Endothelial cell of umbilical vein (primary cell): ENCODE measurements around the gene ZNF276. TPM values are rescaled to one million over a fixed set of nuclear protein-coding genes. Genes with fewer than 3 reads are reported as not detected.

Experiments
- BruUV-seq: library from RNA; stranded (reverse); fragments of 400-500 nt; replicated peaks from 2 replicates; lab custom pipeline; 2021; lab: Mats Ljungman, UMichigan
- CTCF ChIA-PET: fragments of 300-600, 350-600 bp; sonication (Branson Sonifier 250); formaldehyde crosslinking; loops from one replicate; lab custom pipeline; 2021; ENCODE audit warnings: antibody characterized with exemption, inconsistent platforms; lab: Charles Lee
- POLR2A ChIA-PET: fragments of 300-600, 350-600 bp; sonication (Branson Sonifier 250); formaldehyde crosslinking; loops from one replicate; lab custom pipeline; 2021; ENCODE audit warnings: antibody characterized with exemption, inconsistent platforms; lab: Charles Lee
- DNase-seq: peaks from one replicate; pipeline ENCODE4 v3.0.0-alpha.2; 2011; ENCODE audit warnings: low read depth, low spot score
- FAIRE-seq: peaks from 2 replicates; lab custom pipeline; 2011; peaks lifted over from hg19 to GRCh38; lab: Jason Lieb, UNC
- H2AFZ ChIP-seq: 2 replicates; pipeline ENCODE4 v1.6.0; 2012; ENCODE audit warnings: low read depth, low read length, control low read depth, inconsistent platforms
- H3K27ac ChIP-seq: 2 replicates; pipeline ENCODE4 v1.5.1; 2011; ENCODE audit warnings: low read depth, mild to moderate bottlenecking, control low read depth, low read length, moderate library complexity; ENCODE audit not compliant: insufficient read depth
- H3K27me3 ChIP-seq, 2 experiments: 2 replicates each; pipeline versions ENCODE4 v1.6.0 to v1.6.1; 2011; ENCODE audit warnings: low read length in 2 of 2, mixed read lengths in 1 of 2; ENCODE audit not compliant: control insufficient read depth in 2 of 2, insufficient read depth in 2 of 2
- H3K36me3 ChIP-seq, 2 experiments: 2 replicates in 1 of 2; 3 replicates in 1 of 2; pipeline ENCODE4 v1.5.1; 2011; ENCODE audit warnings: low read length in 2 of 2, mild to moderate bottlenecking in 1 of 2, moderate library complexity in 1 of 2; ENCODE audit not compliant: control insufficient read depth in 2 of 2, insufficient read depth in 2 of 2; ENCODE audit errors: extremely low read depth in 1 of 2
- H3K4me1 ChIP-seq: 3 replicates; pipeline ENCODE4 v1.5.1; 2011; ENCODE audit warnings: mild to moderate bottlenecking, low read length; ENCODE audit not compliant: control insufficient read depth, insufficient read depth; ENCODE audit errors: extremely low read depth
- H3K4me2 ChIP-seq: 2 replicates; pipeline ENCODE4 v1.6.1; 2011; ENCODE audit warnings: low read length, control low read depth, mixed read lengths; ENCODE audit not compliant: insufficient read depth
- H3K4me3 ChIP-seq, 3 experiments: fragments of 200-600 bp in 1 of 3; sonication (generic), shearing (Covaris generic) in 1 of 3; replicated peaks in 1 of 3; 2 replicates each; pipeline ENCODE4 v1.5.1; 2011 to 2016; ENCODE audit warnings: control low read depth in 3 of 3, low read length in 3 of 3, mild to moderate bottlenecking in 2 of 3, inconsistent platforms in 1 of 3, low read depth in 1 of 3, moderate library complexity in 1 of 3; ENCODE audit not compliant: insufficient read depth in 1 of 3
- H3K79me2 ChIP-seq: 2 replicates; pipeline ENCODE4 v1.6.0; 2012; ENCODE audit warnings: low read length, inconsistent platforms; ENCODE audit not compliant: control insufficient read depth, insufficient read depth
- H3K9ac ChIP-seq: replicated peaks from 2 replicates; pipeline ENCODE3; 2011; ENCODE audit warnings: low read length, control low read depth; ENCODE audit not compliant: insufficient read depth; ENCODE audit errors: extremely low read depth
- H3K9me1 ChIP-seq: replicated peaks from 3 replicates; pipeline ENCODE4 v1.6.0; 2011; ENCODE audit warnings: mild to moderate bottlenecking, low read length; ENCODE audit not compliant: control insufficient read depth, insufficient read depth; ENCODE audit errors: extremely low read depth
- H3K9me3 ChIP-seq: replicated peaks from 2 replicates; pipeline ENCODE4 v1.5.1; 2012; ENCODE audit warnings: low read length, inconsistent platforms; ENCODE audit not compliant: control insufficient read depth, insufficient read depth
- H4K20me1 ChIP-seq: replicated peaks from 2 replicates; pipeline ENCODE3; 2011; ENCODE audit warnings: mild to moderate bottlenecking, low read length; ENCODE audit not compliant: control insufficient read depth, insufficient read depth; ENCODE audit errors: extremely low read depth
- CTCF ChIP-seq, 2 donors: IDR thresholded peaks; 1 replicate in 1 of 2; 2 replicates in 1 of 2; pipeline ENCODE4 v1.5.1; 2011; ENCODE audit warnings: low read length in 2 of 2, mild to moderate bottlenecking in 2 of 2, moderate library complexity in 2 of 2, control low read depth in 1 of 2, inconsistent platforms in 1 of 2, low read depth in 1 of 2; ENCODE audit not compliant: insufficient read depth in 1 of 2; ENCODE audit errors: extremely low read depth in 1 of 2
- EZH2 ChIP-seq: IDR thresholded peaks from 2 replicates; pipeline ENCODE4 v1.6.1; 2012; ENCODE audit warnings: borderline replicate concordance, low read depth, mild to moderate bottlenecking, moderate library complexity, low read length, inconsistent platforms; ENCODE audit not compliant: severe bottlenecking
- FOS ChIP-seq: IDR thresholded peaks from 2 replicates; pipeline ENCODE4 v1.6.1; 2011; ENCODE audit warnings: mild to moderate bottlenecking, low read length, moderate library complexity, borderline replicate concordance; ENCODE audit not compliant: insufficient read depth
- GATA2 ChIP-seq: IDR thresholded peaks from 2 replicates; pipeline ENCODE4 v1.7.0; 2011; ENCODE audit warnings: low read depth, mild to moderate bottlenecking, moderate library complexity, mixed read lengths, low read length; ENCODE audit not compliant: insufficient read length, insufficient read depth
- JUN ChIP-seq: IDR thresholded peaks from 2 replicates; pipeline ENCODE4 v1.6.1; 2011; ENCODE audit warnings: borderline replicate concordance, low read depth; ENCODE audit not compliant: insufficient read length, insufficient read depth
- MAX ChIP-seq: IDR thresholded peaks from 2 replicates; pipeline ENCODE4 v1.6.1; 2011; ENCODE audit not compliant: insufficient read depth, insufficient read length
- MYC ChIP-seq: IDR thresholded peaks from one replicate; pipeline ENCODE4 v1.6.1; 2011; ENCODE audit warnings: mild to moderate bottlenecking, low read depth, low read length
- POLR2A ChIP-seq: IDR thresholded peaks from 2 replicates; pipeline ENCODE4 v1.6.1; 2012; ENCODE audit warnings: low read depth, mild to moderate bottlenecking, control low read depth, low read length
- POLR2AphosphoS5 ChIP-seq: IDR thresholded peaks from 2 replicates; pipeline ENCODE4 v1.6.1; 2012; ENCODE audit warnings: low read depth, mild to moderate bottlenecking, control low read depth, low read length, moderate library complexity; ENCODE audit not compliant: insufficient read depth
- dilution Hi-C: fragments of 300-500 bp; cut with MboI; formaldehyde crosslinking; loops from one replicate; pipeline ENCODE4 v1.15.0; 2019; ENCODE audit warnings: low sequenced_read_pairs; ENCODE audit not compliant: extremely low pct_ligation_motif_present
- intact Hi-C: fragments of 100-400 bp; cut with micrococcal nuclease; formaldehyde crosslinking; loops from one replicate; pipeline ENCODE4 v1.10.0; 2022
- polyA plus RNA-seq, 4 experiments: library from polyadenylated mRNA; depleted of rRNA in 3 of 4; stranded (reverse) in 3 of 4; unstranded in 1 of 4; fragments of >200 nt; gene quantifications; 2 replicates each; pipeline versions ENCODE4 v1.2.1 to v1.2.3, GENCODE V29; 2011 to 2012; ENCODE audit warnings: missing spikeins in 1 of 4
- total RNA-seq: library from RNA; stranded (reverse); gene quantifications from 2 replicates; pipeline ENCODE4 v1.2.3, GENCODE V29; 2021

Gene ZNF276
- total and polyA plus RNA-seq, 2 donors (not counting 3 experiments of a cell fraction or from before 2014, with no cell fraction given) = 36.6 to 40.0 TPM

GRCh38 chr16:89690392-89690901, 30.9 kb upstream of the ZNF276 start:
- intact Hi-C loops = no loop called here
- H3K79me2 ChIP-seq = peaks cover 9% of the 10 kb centered on the region
- H3K4me1 ChIP-seq = peaks cover 4% of the 10 kb centered on the region
- no peak overlapping the region for H3K27ac ChIP-seq
- TF ChIP-seq MAX (no peak), EZH2 (no peak), POLR2A (no peak)
- no TSS peak for BruUV-seq
- no peaks in the 10 kb centered on the region for H3K9me3 ChIP-seq
- H3K9ac ChIP-seq = no peak overlapping the region
- H3K4me2 ChIP-seq = no peak overlapping the region
- CTCF ChIA-PET = no interaction called here
- H3K36me3 ChIP-seq = peaks cover 3 to 35% of the 10 kb centered on the region in 2 experiments
- H3K27me3 ChIP-seq = no peaks in the 10 kb centered on the region
- no peaks in the 10 kb centered on the region for H3K9me1 ChIP-seq
- no peak overlapping the region for H2AFZ ChIP-seq
- POLR2A ChIA-PET = no interaction called here
- no peak for DNase-seq
- no peaks in the 10 kb centered on the region for H4K20me1 ChIP-seq
- H3K4me3 ChIP-seq = no peak overlapping the region
- dilution Hi-C loops = no loop called here
- FAIRE-seq = no peak

- TF ChIP-seq MAX (no peak), JUN (no peak), CTCF (IDR thresholded peaks at IDR 0.05; ENCODE audit: extremely low read depth in 1 of 2, insufficient read depth in 1 of 2, low read depth in 1 of 2, low read length in 2 of 2) (no peak), EZH2 (no peak), FOS (no peak), GATA2 (no peak), POLR2A (no peak), MYC (no peak), POLR2AphosphoS5 (no peak)
- Histone ChIP-seq H3K27ac (no peak overlapping the region), H3K36me3 (peaks cover 3 to 39% of the 10 kb centered on the region in 2 experiments), H3K9me1 (no peaks in the 10 kb centered on the region), H3K27me3 (no peaks in the 10 kb centered on the region), H4K20me1 (no peaks in the 10 kb centered on the region), H3K9ac (no peak overlapping the region), H2AFZ (no peak overlapping the region), H3K79me2 (peaks cover 9% of the 10 kb centered on the region), H3K4me3 (no peak overlapping the region), H3K9me3 (no peaks in the 10 kb centered on the region), H3K4me2 (no peak overlapping the region), H3K4me1 (peaks cover 4% of the 10 kb centered on the region)
- no peak for DNase-seq
- no TSS peak for BruUV-seq
- FAIRE-seq = no peak
- intact Hi-C loops (no loop called here), dilution Hi-C loops (no loop called here)
- ChIA-PET POLR2A (no interaction called here), CTCF (no interaction called here)
These were observed 29.9 kb upstream of the ZNF276 start for GRCh38 chr16:89691231-89691985.
